ENCODE measurements around the gene ZCRB1. TPM values are rescaled to one million over a fixed set of nuclear protein-coding genes. Genes with fewer than 3 reads are reported as not detected.
"Not testable (repeated sequence)": the region's sequence is repeated elsewhere in the genome, so short reads cannot be mapped to it uniquely, and the experiment has no call there.

The ZCRB1 gene
- total RNA-seq, 1 experiment from 2014 or later: 90.2 TPM

DNA sequence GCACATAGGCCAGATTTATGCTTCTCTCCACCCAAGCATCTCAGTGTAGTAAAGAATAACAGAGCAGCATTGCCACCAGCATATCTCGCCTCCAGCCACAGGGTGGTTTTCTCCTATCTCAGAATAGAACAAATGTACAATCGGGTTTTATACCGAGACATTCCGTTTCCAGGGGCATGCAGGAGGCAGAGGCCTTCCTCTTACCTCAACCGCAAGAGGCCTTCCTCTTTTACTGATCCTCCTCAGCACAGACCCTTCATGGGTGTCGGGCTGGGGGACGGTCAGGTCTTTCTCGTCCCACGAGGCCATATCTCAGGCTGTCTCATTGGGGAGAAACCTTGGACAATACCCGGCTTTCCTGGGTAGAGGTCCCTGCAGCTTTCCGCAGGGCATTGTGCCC lies 4.2 kb upstream of the ZCRB1 start:
- DNase-seq (ENCODE audit: low spot score): not testable (repeated sequence)

DNA sequence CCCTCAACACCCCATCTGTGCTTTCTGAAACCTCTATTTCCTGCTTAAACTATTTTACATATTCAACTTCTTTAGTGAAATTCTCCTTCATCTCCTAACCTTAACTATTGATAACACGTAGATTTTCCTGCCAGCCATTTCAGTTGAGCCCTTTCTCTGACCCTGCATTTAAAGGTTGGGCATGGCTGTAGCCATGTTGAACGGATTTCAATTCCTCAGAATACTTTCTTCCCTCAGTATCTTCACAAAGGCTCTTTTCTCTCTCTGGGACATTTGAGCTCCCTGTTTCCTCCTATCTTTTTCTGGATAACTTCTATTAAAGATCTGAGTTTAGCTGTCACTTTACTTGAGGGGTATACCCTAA lies 1.3 kb upstream of the ZCRB1 start:
- DNase-seq (ENCODE audit: low spot score): no peak

DNA sequence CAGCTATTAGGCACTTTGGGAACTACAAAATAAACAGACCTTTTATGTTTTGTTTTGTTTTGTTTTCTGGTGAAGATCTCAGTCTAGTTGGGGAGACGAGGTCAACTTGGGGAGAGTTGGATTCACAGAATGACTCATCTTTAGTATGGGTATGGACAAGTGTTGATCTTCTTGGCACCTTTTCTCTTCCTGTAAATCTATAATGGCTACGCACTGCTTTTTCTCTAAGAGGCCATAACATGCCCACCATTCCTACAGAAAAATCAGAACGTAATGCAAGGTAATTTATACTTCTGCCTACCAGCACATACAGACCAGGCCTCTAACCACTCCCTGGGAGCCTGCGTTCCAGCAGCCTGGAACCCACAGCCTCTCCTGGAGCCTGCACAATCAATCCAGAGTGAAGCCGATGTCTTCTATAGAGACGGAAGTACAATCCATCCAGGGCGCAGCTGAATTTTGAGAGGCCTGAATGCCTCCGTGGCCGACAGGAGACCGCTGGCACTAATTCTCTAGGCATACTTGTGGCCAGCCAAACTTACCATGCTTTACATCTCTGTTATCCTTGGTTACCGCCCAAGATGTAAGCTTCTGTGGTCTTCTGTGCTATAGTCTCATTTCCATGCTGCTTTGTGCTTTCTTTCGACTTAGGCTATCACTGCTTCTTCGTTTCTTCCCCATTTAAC lies 790 bp upstream of the ZCRB1 start:
- peak; percentile 11 for DNase-seq (ENCODE audit: low spot score)

DNA sequence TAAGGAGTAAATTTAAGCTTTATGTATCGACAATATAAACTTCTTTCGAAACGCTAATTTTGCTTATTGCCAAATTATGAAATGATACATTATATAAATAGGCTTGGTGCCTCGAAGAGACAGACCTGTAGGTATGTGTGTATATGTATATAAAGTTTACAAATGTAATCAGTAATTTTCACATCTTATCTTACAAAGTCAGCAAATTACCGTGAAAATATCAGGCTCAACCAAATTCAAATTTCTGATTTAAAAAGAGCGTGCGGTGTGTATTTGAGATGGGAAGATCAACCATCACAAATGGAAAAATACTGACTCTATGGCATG lies 605 bp downstream of the ZCRB1 start:
- no peak for DNase-seq (ENCODE audit: low spot score)

DNA sequence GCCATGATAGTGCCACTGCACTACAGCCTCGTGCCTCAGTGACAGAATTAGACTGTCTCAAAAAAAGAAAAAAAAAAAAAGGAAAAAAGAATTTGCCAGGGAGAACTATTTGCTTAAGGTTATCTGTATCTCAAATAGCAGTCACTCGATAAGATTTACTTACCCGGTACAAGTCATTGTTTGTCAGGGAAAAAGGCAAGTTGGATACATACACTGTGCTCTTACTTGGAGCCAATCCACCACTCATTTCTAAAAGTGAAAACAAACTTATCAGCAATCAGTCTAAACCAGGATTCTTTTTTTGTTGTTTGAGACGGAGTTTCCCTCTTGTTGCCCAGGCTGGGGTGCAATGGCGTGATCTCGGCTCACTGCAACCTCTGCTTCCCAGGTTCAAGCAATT lies 2.0 kb downstream of the ZCRB1 start:
- DNase-seq (ENCODE audit: low spot score): no peak

DNA sequence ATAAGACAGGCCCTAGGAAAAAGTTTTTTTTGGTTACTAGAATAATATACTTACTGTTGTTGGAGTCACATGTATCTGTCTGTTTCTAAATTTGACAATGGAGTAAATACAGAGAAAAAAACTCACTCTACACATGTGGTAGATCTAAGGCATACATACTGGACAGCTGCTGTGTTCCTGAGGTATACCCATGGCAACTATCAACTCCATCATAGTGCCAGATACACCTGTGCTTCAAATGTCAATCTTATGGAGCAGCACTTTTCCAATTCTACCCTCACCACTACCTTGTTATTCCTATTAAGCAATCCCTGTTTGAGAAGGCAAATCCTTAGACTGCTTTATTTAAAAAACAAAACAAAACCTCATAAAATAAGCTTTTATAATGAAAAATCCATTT lies 3.3 kb downstream of the ZCRB1 start:
- DNase-seq (ENCODE audit: low spot score): no peak

DNA sequence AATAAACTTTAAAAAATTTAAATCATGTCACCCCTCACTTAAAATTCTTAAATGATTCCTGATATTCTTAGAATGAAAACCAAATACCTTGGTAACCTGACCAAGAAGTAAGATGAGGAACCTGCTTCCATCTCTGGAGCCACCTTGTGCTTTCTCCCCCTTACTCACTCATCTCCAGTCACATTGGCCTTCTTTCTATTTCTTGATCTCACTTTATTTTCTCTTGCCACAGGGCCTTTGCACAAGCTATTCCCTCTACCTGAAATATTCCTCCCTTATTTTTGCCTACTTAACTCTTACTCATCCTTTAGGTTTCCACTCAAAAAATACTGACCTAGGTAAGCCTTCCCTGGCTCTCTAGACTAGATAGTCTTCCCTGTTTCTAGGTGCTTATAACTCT lies 5.1 kb downstream of the ZCRB1 start:
- DNase-seq (ENCODE audit: low spot score): no peak

DNA sequence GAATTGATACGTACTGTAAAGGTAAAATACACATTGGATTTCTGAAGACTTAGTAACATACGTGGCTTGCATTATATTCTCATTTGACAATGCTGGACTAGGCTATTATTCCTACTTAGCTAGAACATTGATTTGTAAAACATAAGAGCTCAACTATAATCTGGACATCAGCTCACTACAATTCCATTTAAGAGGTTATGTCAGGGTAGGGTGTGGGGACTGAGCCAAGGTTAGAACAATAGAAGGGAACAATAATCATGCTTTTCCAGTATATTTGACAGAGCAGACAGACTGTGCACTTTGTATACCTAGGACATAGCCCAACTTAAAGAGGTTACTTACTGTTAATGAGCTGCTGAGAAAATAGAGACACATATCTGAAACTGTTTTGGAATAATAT lies 10.8 kb downstream of the ZCRB1 start:
- no peak for DNase-seq (ENCODE audit: low spot score)

DNA sequence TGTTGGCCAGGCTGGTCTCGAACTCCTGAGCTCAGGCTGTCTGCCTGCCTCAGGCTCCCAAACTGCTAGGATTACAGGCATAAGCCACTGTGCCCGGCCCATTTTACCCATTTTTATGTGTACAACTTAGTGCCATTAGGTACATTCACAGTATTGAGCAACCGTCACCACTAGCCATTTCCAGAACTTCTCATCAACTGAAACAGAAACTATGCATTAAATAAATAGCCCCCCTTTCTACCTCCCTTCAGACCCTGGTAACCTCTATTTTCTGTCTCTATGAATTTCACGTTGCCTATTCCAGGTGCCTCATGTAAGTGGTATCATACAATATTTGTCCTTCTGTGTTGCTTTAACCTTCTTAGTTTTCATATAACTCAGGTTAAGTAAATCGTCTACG lies 15.9 kb downstream of the ZCRB1 start:
- DNase-seq (ENCODE audit: low spot score): no peak

DNA sequence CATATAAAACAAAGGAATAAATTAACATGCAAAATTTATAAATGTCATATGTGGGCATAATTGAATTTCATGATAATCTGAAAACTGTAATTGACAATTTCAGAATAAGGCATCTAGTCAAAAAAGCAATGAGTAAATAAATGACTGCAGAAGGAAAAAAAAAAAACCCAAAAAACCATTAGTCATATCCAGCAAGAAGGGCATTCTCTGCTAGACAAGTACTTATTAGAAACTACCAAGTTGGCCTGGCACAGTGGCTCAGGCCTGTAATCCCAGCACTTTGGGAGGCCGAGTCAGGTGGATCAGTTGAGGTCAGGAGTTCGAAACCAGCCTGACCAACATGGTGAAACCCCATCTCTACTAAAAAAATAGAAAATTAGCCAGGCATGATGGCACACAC lies 17.5 kb downstream of the ZCRB1 start:
- no peak for DNase-seq (ENCODE audit: low spot score)

DNA sequence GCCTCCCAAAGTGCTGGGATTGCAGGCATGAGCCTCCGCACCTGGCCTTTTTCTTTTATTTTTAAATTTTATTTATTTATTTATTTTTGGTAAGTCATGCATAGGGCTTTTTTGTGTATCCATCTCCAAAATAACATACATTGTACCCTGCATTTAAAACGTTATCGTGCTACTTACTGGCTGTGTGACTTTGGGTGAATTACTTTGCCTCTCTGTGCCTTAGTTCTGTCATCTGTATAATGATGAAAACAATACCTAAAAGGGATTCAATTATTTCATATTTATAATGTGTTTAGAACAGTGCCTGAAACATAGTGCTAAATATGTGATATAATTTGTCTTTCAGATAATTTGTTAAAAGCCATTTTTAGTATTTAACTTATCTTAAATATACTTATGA lies 19.6 kb downstream of the ZCRB1 start:
- no peak for DNase-seq (ENCODE audit: low spot score)

DNA sequence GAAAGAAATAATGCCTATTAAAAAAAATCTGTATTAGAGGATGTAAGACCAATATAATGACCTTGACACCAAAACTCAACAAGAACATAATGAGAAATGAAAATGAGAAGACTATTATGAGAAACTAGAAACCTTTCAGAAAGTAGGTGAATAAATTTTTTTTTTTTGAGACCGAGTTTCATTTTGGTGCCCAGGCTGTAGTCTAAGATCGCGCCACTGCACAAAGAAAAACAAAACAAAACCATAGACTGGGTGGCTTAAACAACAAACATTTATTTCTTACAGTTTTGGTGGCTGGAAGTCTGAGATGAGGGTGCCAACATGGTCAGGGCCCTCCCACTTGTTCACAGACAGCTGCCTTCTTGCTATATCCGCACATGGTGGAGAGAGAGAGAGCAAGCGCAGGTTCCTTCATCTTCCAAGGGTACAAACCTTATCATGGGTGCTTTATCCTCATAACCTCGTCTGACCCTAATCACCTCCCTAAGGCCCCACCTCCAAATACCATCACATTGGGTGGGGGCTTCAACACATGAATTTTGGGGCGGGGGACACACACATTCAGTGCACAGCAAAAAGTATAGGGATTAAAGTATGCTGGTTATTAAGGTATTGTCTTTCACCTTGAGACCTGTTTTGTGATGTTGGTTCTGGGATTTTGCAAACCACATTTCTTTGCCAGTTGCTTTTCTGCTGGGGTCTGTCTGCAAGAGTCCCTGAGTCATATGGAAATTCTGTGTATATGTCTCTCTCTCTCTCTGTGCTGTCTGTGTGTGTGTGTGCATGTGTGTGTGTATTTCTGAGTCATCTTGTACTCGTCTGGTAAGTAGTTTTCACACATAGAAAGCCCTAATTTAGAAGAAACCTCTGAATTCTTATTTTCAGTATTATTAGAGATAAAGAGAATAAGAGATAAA lies 26.2 kb downstream of the ZCRB1 start:
- DNase-seq (ENCODE audit: low spot score): peak; percentile 22

DNA sequence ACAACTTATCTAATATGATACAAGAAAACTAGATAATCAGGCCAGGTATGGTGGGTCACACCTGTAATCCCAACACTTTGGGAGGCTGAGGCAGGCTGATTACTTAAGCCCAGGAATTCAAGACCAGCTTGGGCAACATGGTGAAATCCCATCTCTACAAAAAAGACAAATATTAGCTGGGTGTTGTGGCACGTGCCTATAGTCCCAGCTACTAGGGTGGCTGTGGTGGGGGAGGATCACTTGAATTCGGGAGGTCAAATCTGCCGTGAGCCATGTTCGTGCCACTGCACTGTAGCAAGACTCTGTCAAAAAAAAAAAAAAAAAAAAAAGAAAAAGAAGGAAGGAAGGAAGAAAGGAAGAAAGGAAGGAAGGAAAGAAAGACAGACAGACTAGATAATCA lies 27.0 kb downstream of the ZCRB1 start:
- DNase-seq (ENCODE audit: low spot score): no peak

DNA sequence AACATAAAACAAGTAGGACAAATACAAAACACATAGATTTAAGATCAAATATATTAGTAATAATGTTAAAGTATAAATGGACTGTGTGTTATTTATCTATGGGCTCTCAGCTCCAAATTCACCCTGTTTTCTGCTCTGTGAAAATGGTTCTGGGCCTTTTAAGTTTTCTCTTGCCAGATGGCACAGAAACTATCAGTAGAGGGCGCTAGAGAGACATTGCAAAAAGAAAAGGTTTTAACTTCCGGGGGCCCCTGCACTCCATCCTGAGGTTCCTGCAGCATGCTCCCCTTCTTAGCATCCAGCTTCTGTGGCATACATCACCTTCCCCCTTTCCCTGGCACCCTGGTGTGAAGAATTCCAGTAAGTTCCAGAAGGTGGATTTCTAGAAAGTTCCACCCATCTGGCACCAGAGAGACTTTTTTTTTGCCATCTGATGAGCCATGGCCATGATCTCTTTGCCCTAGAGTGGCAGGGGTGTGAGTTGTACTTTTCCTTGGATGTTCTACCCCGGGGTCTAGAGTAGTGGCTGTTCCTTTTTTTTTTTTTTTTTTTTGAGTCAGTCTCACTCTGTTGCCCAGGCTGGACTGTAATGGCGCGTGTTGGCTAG lies 29.3 kb downstream of the ZCRB1 start:
- DNase-seq (ENCODE audit: low spot score): no peak

DNA sequence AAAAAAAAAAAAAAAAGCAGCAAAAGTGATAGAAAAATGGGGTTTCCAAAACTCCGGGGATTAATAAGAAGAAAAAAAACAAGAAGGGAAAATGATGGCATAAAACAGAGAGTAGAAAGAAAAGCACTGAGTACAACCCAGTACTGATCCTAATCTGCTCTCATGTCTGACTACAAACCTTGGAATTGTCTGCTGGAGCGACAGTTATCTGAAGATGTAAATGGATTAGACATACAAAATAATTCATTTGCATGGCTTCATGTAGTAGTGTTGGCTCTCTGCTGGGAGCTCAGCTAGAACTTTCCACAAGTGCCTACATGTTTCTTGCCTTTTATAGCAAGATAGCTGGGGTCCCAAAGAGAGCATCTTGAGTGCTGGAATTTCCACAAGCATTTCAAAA lies 34.2 kb downstream of the ZCRB1 start:
- DNase-seq (ENCODE audit: low spot score): no peak

DNA sequence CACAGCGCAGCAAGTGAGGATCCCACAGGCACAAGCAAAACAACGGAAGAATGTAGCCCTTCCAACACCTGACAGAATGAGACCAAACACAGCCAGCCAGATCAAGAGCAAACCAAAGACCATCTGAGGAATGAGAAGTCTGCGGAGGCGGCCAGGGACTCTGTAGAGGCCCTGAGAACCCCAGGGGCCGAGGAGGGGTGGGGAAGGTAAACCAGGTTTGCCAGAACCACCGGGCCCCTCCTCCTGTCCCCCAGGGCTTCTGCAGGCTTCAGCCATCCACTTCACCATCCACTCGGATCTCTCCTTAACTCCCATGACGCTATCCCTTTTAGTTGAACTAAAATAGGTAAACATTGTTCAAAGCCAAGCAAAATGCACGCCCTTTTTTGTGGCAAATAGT lies 37.4 kb downstream of the ZCRB1 start:
- DNase-seq (ENCODE audit: low spot score): no peak

DNA sequence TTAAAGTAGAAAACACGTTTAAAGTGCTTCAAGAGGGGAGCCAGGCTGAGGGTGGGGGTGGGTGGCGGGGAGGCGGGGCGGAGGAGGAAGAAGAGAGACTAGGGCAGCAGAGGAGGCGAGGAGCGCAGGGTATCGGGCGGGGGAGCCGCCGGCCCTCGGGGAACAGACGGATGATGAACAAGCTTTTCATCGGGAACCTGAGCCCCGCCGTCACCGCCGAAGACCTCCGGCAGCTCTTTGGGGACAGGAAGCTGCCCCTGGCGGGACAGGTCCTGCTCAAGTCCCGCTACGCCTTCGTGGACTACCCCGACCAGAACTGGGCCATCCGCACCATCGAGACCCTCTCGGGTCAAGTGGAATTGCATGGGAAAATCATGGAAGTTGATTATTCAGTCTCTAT lies 39.2 kb downstream of the ZCRB1 start:
- no peak for DNase-seq (ENCODE audit: low spot score)

DNA sequence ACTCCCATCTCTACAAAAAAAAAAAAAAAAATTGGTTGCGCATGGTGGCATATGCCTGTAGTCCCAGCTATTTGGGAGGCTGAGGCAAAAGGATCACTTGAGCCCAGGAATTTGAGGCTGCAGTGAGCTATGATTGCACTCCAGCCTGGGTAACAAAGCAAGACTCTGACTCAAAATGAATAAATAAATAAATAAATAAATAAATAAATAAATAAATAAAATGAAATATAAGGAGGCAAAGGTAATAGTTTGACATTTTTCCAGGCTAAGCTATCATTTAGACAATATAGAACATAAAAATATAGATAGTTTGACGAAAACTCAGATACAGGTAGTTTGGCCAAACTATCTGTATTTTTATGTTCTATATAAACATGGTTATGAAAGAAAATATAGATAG lies 40.5 kb downstream of the ZCRB1 start:
- no peak for DNase-seq (ENCODE audit: low spot score)

DNA sequence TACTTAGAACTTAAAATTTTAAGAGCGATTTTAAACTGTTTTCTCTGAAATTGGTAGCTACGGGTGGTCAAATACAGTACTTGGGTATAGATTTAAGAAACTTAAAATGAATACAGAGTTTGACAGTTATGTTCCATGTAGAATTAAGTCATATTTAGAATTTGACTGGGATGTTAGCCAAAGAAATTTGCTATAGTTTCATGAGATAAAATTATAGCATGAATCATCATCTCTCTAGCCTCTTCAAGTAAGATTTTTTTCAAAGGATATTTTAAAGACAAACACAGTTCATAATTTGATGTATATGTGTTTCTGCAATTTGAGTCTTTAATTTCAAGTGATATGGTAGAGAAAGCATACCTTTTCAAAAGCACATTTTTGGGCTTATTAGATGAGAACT lies 41.0 kb downstream of the ZCRB1 start:
- no peak for DNase-seq (ENCODE audit: low spot score)

DNA sequence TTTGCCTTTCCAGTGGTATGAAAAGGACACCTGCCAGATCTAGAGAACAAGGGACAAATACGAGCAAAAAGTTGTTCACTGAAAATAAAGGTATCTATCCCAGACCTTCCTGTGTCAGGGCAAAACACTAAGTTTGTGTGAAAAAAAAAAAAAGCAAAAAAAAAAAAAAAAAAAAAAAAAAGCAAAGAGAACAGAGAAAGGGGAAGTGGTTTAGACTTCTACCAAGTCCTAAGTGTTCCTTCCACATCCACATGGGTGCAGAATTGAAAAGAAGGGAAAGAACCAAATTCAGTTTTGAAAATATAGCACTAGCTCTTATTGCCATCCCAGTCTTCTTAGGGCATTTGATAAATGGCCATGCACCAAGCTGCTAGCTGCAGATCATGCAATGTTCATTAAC lies 41.7 kb downstream of the ZCRB1 start:
- no peak for DNase-seq (ENCODE audit: low spot score)

DNA sequence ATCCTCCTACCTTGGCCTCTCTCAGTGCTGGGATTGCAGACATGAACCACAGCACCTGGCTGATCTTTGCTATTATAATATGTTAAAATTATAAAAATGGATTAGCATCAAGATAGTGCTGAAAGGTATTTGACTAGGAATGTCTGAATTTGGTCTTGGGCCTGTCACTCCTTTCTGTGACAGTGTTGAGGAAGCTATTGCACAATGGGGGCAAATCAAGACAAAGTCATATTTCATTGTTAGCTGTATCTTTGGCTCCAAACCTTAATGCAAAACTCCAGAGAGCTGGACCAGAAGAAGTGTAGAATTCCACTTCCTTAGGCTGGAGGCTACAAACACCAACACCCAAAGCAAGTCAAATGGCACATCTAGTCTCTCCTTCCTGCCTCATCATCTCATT lies 42.2 kb downstream of the ZCRB1 start:
- DNase-seq (ENCODE audit: low spot score): no peak

DNA sequence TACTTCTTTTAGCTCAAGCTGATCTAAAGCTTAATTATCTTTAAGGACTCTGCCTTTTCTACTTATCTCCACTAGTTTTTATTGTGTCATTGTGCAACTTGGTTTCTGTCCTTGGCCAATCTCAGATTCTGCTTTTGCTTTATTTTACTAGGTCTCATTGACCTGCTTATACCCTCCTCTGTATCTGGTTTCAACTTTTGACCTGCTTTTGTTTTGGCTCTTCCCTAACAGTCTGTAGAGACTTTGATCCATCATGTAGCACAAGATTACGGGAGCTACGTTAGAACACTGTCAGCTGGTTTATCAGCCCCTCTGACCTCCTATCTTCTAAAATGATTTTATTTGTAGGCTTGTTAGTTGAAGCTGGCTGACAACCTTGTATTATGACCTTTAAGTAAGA lies 43.6 kb downstream of the ZCRB1 start:
- DNase-seq (ENCODE audit: low spot score): no peak

DNA sequence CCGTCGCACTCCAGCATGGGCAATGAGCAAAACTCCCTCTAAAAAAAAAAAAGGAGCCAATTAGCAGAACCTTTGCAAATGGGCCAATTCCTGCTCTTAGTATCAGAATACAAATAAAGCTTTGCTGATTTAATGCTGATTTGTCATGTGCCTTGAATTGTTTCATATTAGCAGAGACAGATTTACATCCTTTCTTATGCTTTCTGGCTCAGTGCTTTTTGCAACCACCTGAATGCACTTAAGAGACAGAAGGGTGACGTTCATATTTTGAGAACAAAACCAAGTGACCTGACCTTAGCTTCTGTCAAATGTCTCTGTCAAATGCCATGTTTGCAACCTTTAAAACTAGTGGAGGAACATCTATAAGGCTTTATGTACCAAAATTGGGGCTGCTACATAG lies 44.0 kb downstream of the ZCRB1 start:
- no peak for DNase-seq (ENCODE audit: low spot score)

Measured in A172 (cell line).